MCF 10A (cell line): ENCODE data around the gene SIAH1. TPM values are rescaled to one million over a fixed set of nuclear protein-coding genes. Genes with fewer than 3 reads are reported as not detected.
"Not testable (repeated sequence)": the region's sequence is repeated elsewhere in the genome, so short reads cannot be mapped to it uniquely, and the experiment has no call there.

Experiments
- BruUV-seq: library from RNA; stranded (reverse); fragments of 400-500 nt; replicated peaks from 2 replicates; lab custom pipeline; 2021; lab: Mats Ljungman, UMichigan
- CTCF ChIA-PET: fragments of 300-600 bp; sonication (Branson Sonifier 250); formaldehyde crosslinking; extraction: SDS; loops from one replicate; lab custom pipeline; 2021; ENCODE audit warnings: antibody characterized with exemption, inconsistent platforms; lab: Yijun Ruan, JAX
- POLR2A ChIA-PET: fragments of 300-600, 350-650 bp; sonication (Branson Sonifier 250); formaldehyde crosslinking; extraction: SDS; loops from one replicate; lab custom pipeline; 2020; ENCODE audit warnings: antibody characterized with exemption, inconsistent platforms; lab: Yijun Ruan, JAX
- DNase-seq: peaks from one replicate; pipeline ENCODE4 v3.0.0-alpha.2; 2018; ENCODE audit not compliant: unreplicated experiment
- H3K27ac Mint-ChIP-seq: one replicate; pipeline ENCODE4 v1.8.0; 2022; ENCODE audit warnings: mild to moderate bottlenecking, low read depth, mixed read lengths; ENCODE audit not compliant: unreplicated experiment
- H3K27me3 Mint-ChIP-seq: one replicate; pipeline ENCODE4 v1.8.0; 2022; ENCODE audit warnings: mixed read lengths; ENCODE audit not compliant: insufficient read depth, unreplicated experiment
- H3K36me3 Mint-ChIP-seq: one replicate; pipeline ENCODE4 v1.8.0; 2022; ENCODE audit warnings: mild to moderate bottlenecking, moderate library complexity, mixed read lengths; ENCODE audit not compliant: insufficient read depth, unreplicated experiment
- H3K4me1 Mint-ChIP-seq: one replicate; pipeline ENCODE4 v1.8.0; 2022; ENCODE audit warnings: mixed read lengths; ENCODE audit not compliant: insufficient read depth, unreplicated experiment
- H3K4me3 Mint-ChIP-seq: one replicate; pipeline ENCODE4 v1.8.0; 2022; ENCODE audit warnings: mild to moderate bottlenecking, moderate library complexity, mixed read lengths; ENCODE audit not compliant: unreplicated experiment
- H3K9me3 Mint-ChIP-seq: one replicate; pipeline ENCODE4 v1.8.0; 2022; ENCODE audit warnings: mixed read lengths; ENCODE audit not compliant: unreplicated experiment
- intact Hi-C: fragments of 100-400 bp; cut with micrococcal nuclease; formaldehyde crosslinking; loops from 2 replicates; pipeline ENCODE4 v1.14.1; 2022
- total RNA-seq: library from RNA; stranded (reverse); gene quantifications from 2 replicates; pipeline ENCODE4 v1.2.3, GENCODE V29; 2022
- TF ChIP-seq, protein P1 (sequence below): fragments of 200-600 bp; IDR thresholded peaks from one replicate; pipeline ENCODE4 v1.8.0; 2022; ENCODE audit warnings: antibody characterized with exemption, mild to moderate bottlenecking; ENCODE audit not compliant: unreplicated experiment

The SIAH1 gene
- total RNA-seq, 1 experiment from 2014 or later, result 22.4 TPM

DNA sequence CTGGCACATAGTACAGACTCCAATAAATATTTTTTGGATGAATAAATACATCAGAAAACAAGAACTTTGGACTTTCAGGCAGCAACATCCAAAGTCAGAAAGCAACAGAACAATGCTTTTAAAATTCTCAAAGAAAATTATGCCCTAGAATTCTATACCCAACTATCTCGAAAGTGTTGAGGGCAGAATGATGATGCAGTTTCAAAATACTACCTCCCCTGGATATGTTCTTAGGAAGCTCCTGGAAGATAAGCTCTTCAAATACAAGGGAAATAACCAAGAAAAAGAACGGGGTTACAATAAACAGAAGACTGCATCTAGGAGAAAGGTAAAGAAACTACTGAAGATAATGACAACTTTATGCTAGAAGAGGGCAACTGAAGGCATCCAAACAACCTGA, 11.0 kb downstream of the SIAH1 start:
- Mint-ChIP-seq H3K4me3 (no peak overlapping the region), H3K9me3 (no peaks in the 10 kb centered on the region), H3K36me3 (peaks cover 4% of the 10 kb centered on the region), H3K4me1 (peaks cover 41% of the 10 kb centered on the region), H3K27me3 (no peaks in the 10 kb centered on the region), H3K27ac (no peak overlapping the region)
- ChIA-PET POLR2A (interaction anchor here (1.4 kb wide), 1 partner anchor 10 kb away, joined by 5 read pairs; no protein-coding TSS in a partner anchor), CTCF (interaction anchor here (0.6 kb wide), 1 partner anchor 256 kb away, joined by 3 read pairs; no protein-coding TSS in a partner anchor)
- no peak for DNase-seq
- BruUV-seq, result no TSS peak
- TF ChIP-seq, protein P1, sequence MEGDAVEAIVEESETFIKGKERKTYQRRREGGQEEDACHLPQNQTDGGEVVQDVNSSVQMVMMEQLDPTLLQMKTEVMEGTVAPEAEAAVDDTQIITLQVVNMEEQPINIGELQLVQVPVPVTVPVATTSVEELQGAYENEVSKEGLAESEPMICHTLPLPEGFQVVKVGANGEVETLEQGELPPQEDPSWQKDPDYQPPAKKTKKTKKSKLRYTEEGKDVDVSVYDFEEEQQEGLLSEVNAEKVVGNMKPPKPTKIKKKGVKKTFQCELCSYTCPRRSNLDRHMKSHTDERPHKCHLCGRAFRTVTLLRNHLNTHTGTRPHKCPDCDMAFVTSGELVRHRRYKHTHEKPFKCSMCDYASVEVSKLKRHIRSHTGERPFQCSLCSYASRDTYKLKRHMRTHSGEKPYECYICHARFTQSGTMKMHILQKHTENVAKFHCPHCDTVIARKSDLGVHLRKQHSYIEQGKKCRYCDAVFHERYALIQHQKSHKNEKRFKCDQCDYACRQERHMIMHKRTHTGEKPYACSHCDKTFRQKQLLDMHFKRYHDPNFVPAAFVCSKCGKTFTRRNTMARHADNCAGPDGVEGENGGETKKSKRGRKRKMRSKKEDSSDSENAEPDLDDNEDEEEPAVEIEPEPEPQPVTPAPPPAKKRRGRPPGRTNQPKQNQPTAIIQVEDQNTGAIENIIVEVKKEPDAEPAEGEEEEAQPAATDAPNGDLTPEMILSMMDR, result no peak
- intact Hi-C loops, result no loop called here

DNA sequence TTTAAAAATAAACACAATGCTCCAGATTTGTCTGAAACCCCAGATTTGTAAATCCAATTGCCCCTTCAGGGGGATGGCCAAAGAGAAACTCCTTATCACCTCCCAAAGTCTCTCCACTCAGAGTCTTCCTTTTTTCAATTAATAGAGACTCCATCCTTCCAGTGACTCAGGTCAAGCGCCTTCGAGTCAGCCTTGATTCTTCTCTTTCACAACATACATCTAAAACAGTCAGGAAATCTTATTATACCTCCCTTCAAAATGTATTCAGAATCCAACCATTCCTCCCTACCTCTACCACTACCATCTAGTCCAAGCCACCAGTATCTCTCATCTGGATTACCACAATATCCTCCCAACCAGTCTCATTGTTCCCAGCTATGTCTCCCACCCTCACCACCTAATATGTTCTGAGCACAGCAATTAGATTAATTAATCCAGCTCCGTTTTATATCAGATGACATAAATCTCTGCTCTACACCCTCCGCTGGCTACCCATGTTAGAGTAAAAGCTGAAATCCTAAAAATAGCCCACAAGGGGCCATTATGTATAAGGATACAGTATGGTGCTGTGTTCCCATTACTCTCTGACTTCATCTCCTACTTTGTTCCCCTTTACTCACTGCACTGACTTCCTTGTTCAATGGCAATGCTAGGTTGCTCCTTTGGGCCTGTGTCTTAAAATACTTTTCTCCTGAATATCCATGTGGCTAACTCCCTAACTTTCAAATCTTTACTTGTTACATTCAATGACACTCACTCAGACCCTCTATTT, 11.8 kb downstream of the SIAH1 start:
- Mint-ChIP-seq H3K36me3 (peaks cover 4% of the 10 kb centered on the region), H3K27ac (no peak overlapping the region), H3K4me3 (no peak overlapping the region), H3K4me1 (peaks cover 33% of the 10 kb centered on the region), H3K9me3 (no peaks in the 10 kb centered on the region), H3K27me3 (no peaks in the 10 kb centered on the region)
- BruUV-seq, result no TSS peak
- TF ChIP-seq, protein P1, result no peak
- intact Hi-C loops, result no loop called here
- ChIA-PET CTCF (no interaction called here), POLR2A (interaction anchor here (0.8 to 1.4 kb wide), 2 partner anchors 7 to 11 kb away, joined by 3 read pairs; no protein-coding TSS in a partner anchor)
- DNase-seq, result no peak

DNA sequence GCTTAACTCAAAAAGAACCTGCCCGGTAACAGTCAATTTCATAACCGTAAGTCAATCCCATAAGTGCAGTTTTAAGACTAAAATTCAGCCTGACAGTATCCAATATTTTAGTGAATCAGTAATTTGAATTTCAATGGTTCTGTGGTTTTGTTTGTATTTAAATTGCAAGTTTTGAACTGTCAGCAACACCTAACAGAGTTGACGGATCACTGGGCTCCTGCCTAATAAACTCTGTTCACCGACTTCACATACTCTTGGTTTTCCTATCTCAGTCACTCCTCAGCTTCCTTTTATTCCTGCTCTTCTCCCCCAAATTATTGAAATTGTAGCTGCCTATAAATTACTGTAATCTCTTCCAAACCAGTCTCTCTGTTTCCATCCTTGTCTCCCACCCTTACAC, 12.5 kb downstream of the SIAH1 start:
- Mint-ChIP-seq H3K27ac (no peak overlapping the region), H3K27me3 (no peaks in the 10 kb centered on the region), H3K4me3 (no peak overlapping the region), H3K9me3 (no peaks in the 10 kb centered on the region), H3K36me3 (peaks cover 4% of the 10 kb centered on the region), H3K4me1 (peaks cover 31% of the 10 kb centered on the region)
- ChIA-PET POLR2A (interaction anchor here (0.8 to 1.4 kb wide), 3 partner anchors 8 to 12 kb away, joined by 3 to 5 read pairs (median 3); no protein-coding TSS in a partner anchor), CTCF (interaction anchor here (0.6 kb wide), 1 partner anchor 18 kb away, joined by 8 read pairs; no protein-coding TSS in a partner anchor)
- BruUV-seq, result no TSS peak
- no peak for DNase-seq
- intact Hi-C loops, result no loop called here
- TF ChIP-seq, protein P1, result no peak

- Mint-ChIP-seq H3K4me1 (peaks cover 35% of the 10 kb centered on the region), H3K36me3 (peaks cover 4% of the 10 kb centered on the region), H3K27ac (no peak overlapping the region), H3K9me3 (no peaks in the 10 kb centered on the region), H3K4me3 (no peak overlapping the region), H3K27me3 (no peaks in the 10 kb centered on the region)
- no peak for DNase-seq
- ChIA-PET POLR2A (interaction anchor here (1.4 kb wide), 1 partner anchor 12 kb away, joined by 5 read pairs; no protein-coding TSS in a partner anchor), CTCF (interaction anchor here (0.6 to 2.8 kb wide), 2 partner anchors 18 to 259 kb away, joined by 3 to 14 read pairs; no protein-coding TSS in a partner anchor)
- no TSS peak for BruUV-seq
- TF ChIP-seq, protein P1, result no peak
- intact Hi-C loops, result no loop called here
Observed at GRCh38 chr16:48371393-48371780, 13.8 kb downstream of the SIAH1 start.

DNA sequence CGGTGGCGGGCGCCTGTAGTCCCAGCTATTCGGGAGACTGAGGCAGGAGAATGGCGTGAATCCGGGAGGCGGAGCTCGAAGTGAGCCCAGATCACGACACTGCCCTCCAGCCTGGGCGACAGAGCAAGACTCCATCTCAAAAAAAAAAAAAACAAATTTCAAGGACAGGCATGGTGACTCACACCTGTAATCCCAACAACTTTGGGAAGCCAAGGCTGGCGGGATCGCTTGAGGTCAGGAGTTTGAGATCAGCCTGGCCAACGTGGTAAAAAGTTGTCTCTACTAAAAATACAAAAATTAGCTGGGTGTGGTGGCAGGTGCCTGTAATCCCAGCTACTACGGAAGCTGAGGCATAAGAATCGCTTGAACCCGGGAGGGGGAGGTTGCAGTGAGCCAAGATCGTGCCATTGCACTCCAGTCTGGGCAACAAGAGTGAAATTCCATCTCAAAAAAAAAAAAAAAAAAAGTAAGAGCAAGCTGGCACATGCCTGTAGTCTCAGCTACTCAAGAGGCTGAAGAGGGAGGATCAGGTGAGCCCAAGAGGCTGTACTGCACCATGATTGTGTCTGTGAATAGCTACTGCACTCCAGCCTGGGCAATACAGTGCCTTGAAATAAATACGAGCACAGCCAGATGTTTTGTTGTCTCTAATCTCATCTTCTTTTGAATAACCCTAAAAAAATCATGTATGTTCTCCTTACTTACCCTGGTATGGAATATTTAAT, 14.4 kb downstream of the SIAH1 start:
- DNase-seq, BruUV-seq, intact Hi-C loops, H3K36me3 Mint-ChIP-seq, H3K9me3 Mint-ChIP-seq, H3K4me3 Mint-ChIP-seq, H3K27me3 Mint-ChIP-seq, H3K27ac Mint-ChIP-seq: not testable (repeated sequence)
- H3K4me1 Mint-ChIP-seq, result peaks cover 36% of the 10 kb centered on the region
- ChIA-PET CTCF (interaction anchor here (0.6 to 3.8 kb wide), 5 partner anchors 10 to 259 kb away, joined by 5 to 23 read pairs (median 10); no protein-coding TSS in a partner anchor), POLR2A (interaction anchor here (0.7 to 2.4 kb wide), 3 partner anchors 10 to 156 kb away, joined by 4 to 12 read pairs (median 6); no protein-coding TSS in a partner anchor)
